Muscle of back (tissue), 11 donors: ENCODE results near the gene EXOSC10. TPM values are rescaled to one million over a fixed set of nuclear protein-coding genes. Genes with fewer than 3 reads are reported as not detected.
"Not testable (repeated sequence)": the region's sequence is repeated elsewhere in the genome, so short reads cannot be mapped to it uniquely, and the experiment has no call there.

ENCODE experiments used
- DNase-seq, 3 donors: peaks; one replicate each; pipeline versions ENCODE4 v3.0.0 to v3.0.0-alpha.2; 2013
- polyA plus RNA-seq, 10 donors: library from polyadenylated mRNA; unstranded; fragments of 120-200 nt; gene quantifications; one replicate each; pipeline ENCODE4 v1.2.1, GENCODE V29; 2013; ENCODE audit not compliant: insufficient read length in 10 of 10

EXOSC10 gene
- polyA plus RNA-seq, 10 donors, result 40.6 to 81.9 (median 56.2) TPM

DNA sequence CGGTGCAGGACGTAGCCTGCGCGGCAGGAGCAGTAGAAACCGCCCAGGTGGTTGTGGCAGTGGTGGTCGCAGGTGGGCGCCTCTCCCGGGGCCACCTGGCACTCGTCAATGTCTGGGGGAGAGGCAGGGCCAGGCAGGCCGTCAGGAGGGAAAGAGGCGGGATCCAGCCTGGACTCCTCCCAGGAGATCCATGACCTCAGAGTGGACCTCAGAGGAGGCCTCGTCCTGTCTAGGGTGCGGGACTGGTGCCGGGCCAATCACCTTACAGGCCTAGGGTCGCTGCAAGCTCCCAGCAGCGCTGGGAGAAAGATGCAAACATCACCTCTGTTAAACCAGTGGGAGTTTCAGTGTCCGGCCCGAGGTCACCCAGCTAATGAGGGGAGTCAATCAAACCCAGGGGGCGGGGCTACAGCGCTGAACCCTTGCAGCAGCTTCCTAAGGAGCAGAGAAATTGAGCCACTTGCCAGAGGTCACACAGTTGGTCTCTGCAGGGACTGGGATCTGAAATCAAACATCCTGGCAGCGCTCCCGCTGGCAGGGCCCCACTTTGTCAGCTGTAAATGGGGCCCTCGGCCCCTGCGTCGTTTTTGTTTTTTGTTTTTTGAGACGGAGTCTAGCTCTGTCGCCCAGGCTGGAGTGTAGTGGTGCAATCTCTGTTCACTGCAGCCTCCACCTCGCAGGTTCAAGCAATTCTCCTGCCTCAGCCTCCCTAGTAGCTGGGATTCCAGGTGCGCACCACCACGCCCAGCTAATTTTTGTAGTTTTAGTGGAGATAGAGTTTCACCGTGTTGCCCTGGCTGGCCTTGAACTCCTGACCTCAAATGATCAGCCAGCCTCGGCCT is 54.0 kb downstream of the EXOSC10 start:
- no peak for DNase-seq

GRCh38 chr1:11044849-11045427 is 54.7 kb downstream of the EXOSC10 start:
- no peak for DNase-seq

DNA sequence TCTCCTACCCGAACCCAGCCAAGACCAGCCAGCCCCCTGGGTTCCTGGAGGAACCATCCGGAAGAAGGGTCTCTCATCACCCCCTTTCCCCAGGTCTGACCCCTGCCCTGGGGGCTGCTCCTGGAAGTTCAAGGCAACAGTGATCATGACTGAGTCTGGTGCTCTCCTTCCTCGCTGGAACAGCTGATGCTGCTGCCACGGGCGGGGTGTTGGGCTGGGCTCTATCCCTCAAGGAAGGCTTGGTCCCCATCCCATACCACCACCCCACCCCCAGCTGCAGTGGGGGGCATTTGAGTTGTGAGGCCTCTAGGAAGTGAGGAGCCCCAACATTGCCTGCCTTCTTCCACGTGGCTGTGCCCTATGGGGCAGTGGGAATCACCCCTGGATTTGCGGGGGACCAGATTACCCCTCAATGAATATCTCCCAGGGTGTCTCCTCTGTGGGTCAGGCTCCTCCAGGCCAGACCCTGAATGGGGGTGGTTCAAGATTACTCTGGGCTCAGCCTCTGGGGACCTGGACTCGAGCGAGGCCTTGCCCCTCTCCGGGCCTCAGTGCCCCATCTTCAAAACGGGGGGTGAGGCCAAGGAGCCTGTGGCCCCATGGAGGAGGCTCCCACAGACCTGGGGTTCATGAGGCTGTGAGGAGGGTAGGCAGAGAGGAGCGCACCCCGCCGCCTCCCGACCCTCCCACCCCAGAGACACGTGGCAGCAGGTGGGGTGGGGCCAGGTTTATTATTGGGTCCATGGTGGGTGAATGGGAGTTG is 55.4 kb downstream of the EXOSC10 start:
- DNase-seq, result no peak

DNA sequence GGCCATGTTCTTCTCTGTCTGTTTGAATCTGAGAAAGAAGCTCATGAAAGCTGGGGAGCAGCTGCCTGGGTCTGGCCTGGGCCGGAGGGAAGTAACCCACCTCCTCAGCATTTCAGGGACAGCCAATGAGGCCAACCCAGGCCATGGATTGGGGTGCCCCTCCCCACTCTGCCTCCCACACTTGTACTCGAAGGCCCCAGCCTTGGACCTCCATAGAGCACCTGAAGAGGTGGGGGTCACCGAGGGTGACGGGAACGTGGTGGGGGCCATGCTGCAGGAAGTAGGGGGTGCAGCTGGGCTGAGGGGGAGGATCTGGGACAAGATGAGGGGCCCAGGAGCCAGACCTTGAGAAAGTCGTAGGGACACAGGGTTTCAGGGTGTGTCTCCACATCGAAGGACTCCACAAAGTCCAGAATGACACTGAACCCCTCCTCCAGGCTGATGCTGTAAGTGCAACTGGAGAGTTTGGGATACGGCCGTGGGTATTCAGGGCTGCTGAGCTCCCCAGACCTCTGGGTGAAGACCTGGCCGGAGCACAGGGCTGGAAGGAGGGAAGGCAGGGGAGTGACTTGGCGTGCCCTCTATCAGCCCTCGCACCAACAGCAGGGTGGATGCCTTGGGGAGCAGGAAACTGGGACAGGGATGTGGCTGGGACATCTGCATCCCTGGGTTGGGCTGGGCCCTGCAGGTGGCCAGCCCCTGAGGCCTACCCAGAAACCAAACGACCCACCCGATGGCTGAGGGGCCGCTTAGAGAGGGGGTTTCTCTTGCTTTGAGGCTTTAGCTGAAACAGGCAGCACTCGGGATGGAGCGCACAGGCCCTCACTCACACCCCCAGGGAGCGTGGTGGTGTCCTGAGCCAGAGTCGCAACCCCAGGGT is 56.4 kb downstream of the EXOSC10 start:
- DNase-seq, result no peak

DNA sequence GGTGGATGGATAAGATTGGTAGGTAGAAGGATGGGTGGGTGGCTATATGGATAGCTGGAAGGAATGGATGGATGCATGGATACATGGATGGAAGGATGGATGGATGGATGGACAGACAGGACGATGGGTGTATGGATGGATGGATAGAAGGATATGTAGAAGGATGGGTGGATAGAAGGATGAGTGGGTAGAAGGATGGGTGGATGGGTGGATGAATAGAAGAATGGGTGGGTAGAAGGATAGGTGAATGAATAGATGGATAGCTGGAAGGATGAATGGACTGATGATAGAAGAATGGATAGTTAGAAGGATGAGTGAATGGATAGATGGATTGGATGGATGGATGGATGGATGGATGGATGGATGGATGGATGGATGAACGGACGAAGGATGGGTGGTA is 57.6 kb downstream of the EXOSC10 start:
- no peak for DNase-seq

- DNase-seq, result no peak
These were observed 58.6 kb downstream of the EXOSC10 start for GRCh38 chr1:11041048-11041447.

- not testable (repeated sequence) for DNase-seq
These were observed 59.6 kb downstream of the EXOSC10 start for GRCh38 chr1:11040105-11040429.

DNA sequence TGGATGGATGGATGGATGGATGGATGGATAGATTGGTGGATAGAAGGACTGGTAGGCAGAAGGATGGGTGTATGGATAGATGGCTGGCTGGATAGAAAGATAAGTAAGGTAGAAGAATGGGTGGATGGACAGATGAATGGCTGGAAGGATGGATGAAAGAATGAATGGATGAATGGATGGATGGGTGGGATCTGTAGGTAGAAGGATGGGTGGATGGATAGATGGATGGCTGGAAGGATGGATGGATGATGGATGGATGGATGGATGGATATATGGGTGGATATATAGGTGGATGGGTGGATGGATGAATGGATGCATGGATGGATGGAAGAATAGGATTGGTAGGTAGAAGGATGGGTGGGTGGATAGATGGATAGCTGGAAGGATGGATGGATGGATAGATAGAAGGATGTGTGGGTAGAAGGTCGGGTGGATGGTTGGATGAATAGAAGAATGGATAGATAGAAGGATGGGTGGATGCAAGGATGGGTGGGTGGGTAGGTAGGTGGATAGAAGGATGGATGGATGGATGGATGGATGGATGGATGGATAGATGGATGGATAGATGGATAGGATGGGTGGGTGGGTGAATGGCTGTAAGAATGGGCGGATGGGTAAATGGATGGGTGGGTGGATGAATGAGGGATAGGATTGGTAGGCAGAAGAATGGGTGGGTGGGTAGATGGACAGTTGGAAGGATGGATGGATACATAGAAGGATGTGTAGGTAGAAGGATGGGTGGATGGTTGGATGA is 60.1 kb downstream of the EXOSC10 start:
- no peak for DNase-seq

DNA sequence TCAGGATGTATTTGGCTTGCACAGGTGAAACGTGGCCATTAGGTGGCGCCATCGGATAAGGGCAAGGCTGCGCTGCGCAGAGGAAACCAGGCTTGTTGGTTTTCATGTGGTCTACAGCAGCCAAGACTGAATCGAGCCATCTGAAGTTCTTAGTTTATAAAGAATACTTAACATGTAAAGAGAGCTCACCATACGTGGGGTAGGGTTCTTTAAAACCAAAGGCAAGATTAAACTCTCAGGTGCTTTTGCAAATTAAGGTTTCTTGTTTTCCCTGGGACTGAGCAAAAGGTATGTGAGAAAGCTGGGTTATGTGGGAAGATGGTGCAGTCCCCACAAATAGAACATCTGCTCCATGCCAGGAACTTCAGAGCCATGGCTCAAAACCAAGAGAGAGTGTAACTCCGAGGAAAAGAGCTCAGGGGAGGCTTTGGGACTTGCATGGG is 61.9 kb downstream of the EXOSC10 start:
- peak; percentile 83 to 94 (median 91) for DNase-seq

DNA sequence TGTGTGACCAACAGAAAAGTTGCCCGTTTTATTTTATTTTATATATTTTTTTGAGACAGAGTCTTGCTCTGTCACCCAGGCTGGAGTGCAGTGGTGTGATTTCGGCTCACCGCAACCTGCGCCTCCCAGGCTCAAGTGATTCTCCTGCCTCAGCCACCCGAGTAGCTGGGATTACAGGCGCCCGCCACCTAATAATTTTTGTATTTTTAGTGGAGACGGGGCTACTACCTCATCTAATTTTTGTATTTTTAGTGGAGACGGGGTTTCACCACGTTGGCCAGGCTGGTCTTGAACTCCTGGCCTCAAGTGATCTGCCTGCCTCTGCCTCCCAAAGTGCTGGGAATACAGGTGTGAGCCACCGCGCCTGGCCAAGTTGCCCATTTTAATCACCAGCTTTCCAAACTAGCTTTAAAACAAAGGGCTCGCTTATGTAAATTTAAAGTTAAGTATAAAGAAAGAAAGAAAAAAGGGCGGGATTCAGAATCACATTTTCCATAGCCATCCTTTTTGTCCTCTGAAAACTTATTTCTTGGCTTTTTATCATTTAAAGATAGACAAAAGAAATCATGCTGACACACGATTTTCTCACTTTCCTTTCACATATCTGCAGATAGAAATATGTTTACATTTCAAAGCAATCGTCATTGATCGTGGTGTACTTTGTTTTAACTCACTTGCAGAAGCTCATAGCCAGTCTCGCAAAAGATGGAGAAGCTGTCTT is 62.5 kb downstream of the EXOSC10 start:
- not testable (repeated sequence) for DNase-seq

DNA sequence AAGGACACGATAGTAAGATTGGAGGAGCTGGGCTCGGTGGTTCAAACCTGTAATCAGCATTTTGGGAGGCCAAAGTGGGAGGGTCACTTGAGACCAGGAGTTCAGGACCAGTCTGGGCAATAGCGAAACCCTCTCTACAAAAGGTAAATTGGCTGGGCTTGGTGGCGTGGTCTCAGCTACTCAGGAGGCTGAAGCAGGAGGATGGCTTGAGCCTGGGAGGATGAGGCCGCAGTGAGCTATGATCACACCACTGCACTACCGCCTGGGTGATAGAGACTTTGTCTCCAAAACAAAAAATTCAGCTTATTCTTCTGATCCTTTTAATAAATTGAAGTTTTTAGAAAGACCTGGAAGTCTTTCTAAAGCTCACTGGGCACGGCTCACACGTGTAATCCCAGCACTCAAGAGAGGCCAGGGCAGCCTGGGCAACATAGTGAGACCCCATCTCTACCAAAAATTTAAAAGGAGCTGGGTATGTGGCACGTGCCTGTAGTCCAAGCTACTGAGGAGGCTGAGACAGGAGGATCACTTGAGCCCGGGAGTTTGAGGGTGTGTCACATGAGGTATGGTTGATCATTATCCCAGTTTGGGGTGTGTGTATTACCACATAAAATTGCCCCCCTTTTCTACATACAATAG is 67.9 kb downstream of the EXOSC10 start:
- no peak for DNase-seq

- DNase-seq, result no peak
These were observed 68.8 kb downstream of the EXOSC10 start for GRCh38 chr1:11030865-11031264.

DNA sequence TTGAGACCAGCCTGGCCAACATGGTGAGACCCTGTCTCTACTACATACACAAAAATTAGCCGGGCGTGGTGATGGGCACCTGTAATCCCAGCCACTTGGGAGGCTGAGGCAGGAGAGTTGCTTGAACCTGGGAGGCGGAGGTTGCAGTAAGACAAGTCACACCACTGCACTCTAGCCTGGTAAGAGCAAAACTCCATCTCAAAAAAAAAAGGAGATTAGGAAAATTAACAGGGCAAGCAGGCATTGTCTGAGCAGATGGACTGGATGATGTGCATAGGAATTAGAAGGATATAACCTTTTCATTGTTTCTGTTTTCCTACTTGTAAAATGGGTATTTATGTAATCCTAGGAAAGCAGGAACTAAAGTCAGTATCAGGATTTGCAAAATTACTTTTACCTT is 71.7 kb downstream of the EXOSC10 start:
- no peak for DNase-seq

DNA sequence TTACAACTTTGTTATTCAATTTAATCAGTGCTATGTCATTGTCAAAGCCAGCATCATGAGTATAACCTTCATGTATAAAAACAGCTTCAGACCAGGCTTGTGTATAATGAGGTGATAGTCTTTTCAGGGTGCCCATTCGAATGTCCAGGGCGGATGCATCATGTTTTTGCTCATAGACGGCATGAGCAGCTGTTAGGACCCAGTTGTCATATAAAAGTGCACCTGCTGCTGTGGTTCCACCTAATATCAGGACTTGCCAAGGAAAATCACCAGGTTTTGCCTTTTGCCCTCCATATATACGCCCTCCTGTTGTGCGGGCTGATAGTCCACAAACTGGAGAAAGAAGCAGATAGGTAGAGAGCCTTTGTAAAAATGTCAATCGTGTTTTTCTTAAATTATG is 72.4 kb downstream of the EXOSC10 start:
- no peak for DNase-seq

- DNase-seq, result no peak
These were observed 72.8 kb downstream of the EXOSC10 start for GRCh38 chr1:11026903-11027302.

- no peak for DNase-seq
These were observed 73.6 kb downstream of the EXOSC10 start for GRCh38 chr1:11026052-11026451.

- DNase-seq, result no peak
These were observed 74.1 kb downstream of the EXOSC10 start for GRCh38 chr1:11025618-11026017.

GRCh38 chr1:11024874-11025203 is 74.8 kb downstream of the EXOSC10 start:
- no peak for DNase-seq

DNA sequence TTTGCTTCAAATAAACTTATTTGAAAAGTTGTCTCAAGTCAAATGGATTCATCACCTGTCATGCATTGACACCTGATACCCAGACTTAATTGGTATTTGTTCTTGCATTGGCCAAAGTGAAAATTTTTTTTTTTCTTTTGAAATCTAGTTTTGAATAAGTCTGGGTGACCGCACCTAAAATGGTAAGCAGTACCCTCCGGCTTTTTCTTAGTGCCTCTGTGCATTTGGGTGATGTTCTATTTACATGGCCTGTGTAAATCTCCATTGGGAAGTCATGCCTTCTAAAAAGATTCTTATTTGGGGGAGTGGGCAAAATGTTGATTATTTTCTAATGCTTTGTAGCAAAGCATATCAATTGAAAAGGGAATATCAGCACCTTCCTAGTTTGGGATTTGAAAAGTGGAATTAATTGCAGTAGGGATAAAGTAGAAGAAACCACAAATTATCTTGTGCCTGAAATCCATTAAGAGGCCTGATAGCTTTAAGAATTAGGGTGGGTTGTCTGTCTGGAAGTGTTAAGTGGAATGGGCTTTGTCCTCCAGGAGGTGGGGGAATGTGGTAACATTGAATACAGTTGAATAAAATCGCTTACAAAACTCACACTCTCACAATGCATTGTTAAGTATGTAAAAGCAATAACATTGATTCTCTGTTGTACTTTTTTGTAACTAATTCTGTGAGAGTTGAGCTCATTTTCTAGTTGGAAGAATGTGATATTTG is 75.4 kb downstream of the EXOSC10 start:
- no peak for DNase-seq
